Osteoblast (primary cell): Measurements from ENCODE around the gene CIBAR2. TPM values are rescaled to one million over a fixed set of nuclear protein-coding genes. Genes with fewer than 3 reads are reported as not detected.
A peak's percentile ranks its signal among the peaks of the same experiment; 100 is the strongest.

ENCODE experiments used
- DNase-seq: peaks from one replicate; pipeline ENCODE4 v3.0.0; 2011; ENCODE audit warnings: low spot score, mixed read lengths; ENCODE audit not compliant: insufficient read length; ENCODE audit errors: missing footprints
- H2AFZ ChIP-seq: 2 replicates; pipeline ENCODE4 v1.6.0; 2011; ENCODE audit warnings: mild to moderate bottlenecking, low read length
- H3K27ac ChIP-seq: 2 replicates; pipeline ENCODE4 v1.5.1; 2011; ENCODE audit warnings: mild to moderate bottlenecking, low read depth, low read length, moderate library complexity
- H3K27me3 ChIP-seq: 2 replicates; pipeline ENCODE4 v1.6.0; 2012; ENCODE audit warnings: mild to moderate bottlenecking, control low read depth, inconsistent platforms, low read length, moderate library complexity; ENCODE audit not compliant: insufficient read depth
- H3K36me3 ChIP-seq: 2 replicates; pipeline ENCODE4 v1.5.1; 2011; ENCODE audit warnings: mild to moderate bottlenecking, low read length, control low read depth, moderate library complexity; ENCODE audit not compliant: insufficient read depth
- H3K4me1 ChIP-seq: 2 replicates; pipeline ENCODE4 v1.5.1; 2011; ENCODE audit warnings: mild to moderate bottlenecking, low read length, control low read depth, moderate library complexity; ENCODE audit not compliant: insufficient read depth
- H3K4me2 ChIP-seq: 2 replicates; pipeline ENCODE4 v1.6.0; 2011; ENCODE audit warnings: mild to moderate bottlenecking, low read length; ENCODE audit not compliant: insufficient read depth
- H3K4me3 ChIP-seq: fragments of 200-600 bp; sonication (generic); 3 replicates; pipeline ENCODE4 v1.5.1; 2012; ENCODE audit warnings: mild to moderate bottlenecking, low read length, inconsistent platforms; ENCODE audit not compliant: insufficient read depth
- H3K79me2 ChIP-seq: 2 replicates; pipeline ENCODE4 v1.6.0; 2012; ENCODE audit warnings: mild to moderate bottlenecking, low read length, control low read depth, inconsistent platforms; ENCODE audit not compliant: insufficient read depth
- H3K9me3 ChIP-seq: 2 replicates; pipeline ENCODE4 v1.5.1; 2011; ENCODE audit warnings: low read depth, low read length, control low read depth
- H4K20me1 ChIP-seq: 2 replicates; pipeline ENCODE4 v1.6.0; 2012; ENCODE audit warnings: mild to moderate bottlenecking, low read length, control low read depth; ENCODE audit not compliant: insufficient read depth
- CTCF ChIP-seq: IDR thresholded peaks from 2 replicates; pipeline ENCODE4 v1.5.1; 2011; ENCODE audit warnings: mild to moderate bottlenecking, low read depth, low read length, moderate library complexity; ENCODE audit errors: extremely low read depth
- total RNA-seq: library from RNA; depleted of rRNA; stranded (reverse); fragments of >200 nt; gene quantifications from 2 replicates; pipeline ENCODE4 v1.2.3, GENCODE V29; 2012

CIBAR2 gene
- total RNA-seq, 1 donor = under 0.01 TPM

- Histone ChIP-seq H3K4me3 (no peak overlapping the region), H3K79me2 (no peaks in the 10 kb centered on the region), H4K20me1 (peaks cover 9% of the 10 kb centered on the region), H2AFZ (no peak overlapping the region), H3K9me3 (no peaks in the 10 kb centered on the region), H3K4me1 (no peaks in the 10 kb centered on the region), H3K4me2 (no peak overlapping the region), H3K27me3 (peaks cover 13% of the 10 kb centered on the region), H3K36me3 (peaks cover 8% of the 10 kb centered on the region), H3K27ac (no peak overlapping the region)
- DNase-seq = peak; percentile 86
- no peak for TF ChIP-seq CTCF
Observed at GRCh38 chr16:85090181-85090580, 22.1 kb downstream of the CIBAR2 start.

GRCh38 chr16:85089525-85089924, 22.7 kb downstream of the CIBAR2 start:
- Histone ChIP-seq H3K4me2 (no peak overlapping the region), H3K4me3 (no peak overlapping the region), H2AFZ (no peak overlapping the region), H3K27me3 (peaks cover 9% of the 10 kb centered on the region), H3K4me1 (no peaks in the 10 kb centered on the region), H3K36me3 (peaks cover 8% of the 10 kb centered on the region), H3K9me3 (no peaks in the 10 kb centered on the region), H4K20me1 (peaks cover 9% of the 10 kb centered on the region), H3K27ac (no peak overlapping the region), H3K79me2 (no peaks in the 10 kb centered on the region)
- no peak for TF ChIP-seq CTCF
- peak; percentile 58 for DNase-seq

DNA sequence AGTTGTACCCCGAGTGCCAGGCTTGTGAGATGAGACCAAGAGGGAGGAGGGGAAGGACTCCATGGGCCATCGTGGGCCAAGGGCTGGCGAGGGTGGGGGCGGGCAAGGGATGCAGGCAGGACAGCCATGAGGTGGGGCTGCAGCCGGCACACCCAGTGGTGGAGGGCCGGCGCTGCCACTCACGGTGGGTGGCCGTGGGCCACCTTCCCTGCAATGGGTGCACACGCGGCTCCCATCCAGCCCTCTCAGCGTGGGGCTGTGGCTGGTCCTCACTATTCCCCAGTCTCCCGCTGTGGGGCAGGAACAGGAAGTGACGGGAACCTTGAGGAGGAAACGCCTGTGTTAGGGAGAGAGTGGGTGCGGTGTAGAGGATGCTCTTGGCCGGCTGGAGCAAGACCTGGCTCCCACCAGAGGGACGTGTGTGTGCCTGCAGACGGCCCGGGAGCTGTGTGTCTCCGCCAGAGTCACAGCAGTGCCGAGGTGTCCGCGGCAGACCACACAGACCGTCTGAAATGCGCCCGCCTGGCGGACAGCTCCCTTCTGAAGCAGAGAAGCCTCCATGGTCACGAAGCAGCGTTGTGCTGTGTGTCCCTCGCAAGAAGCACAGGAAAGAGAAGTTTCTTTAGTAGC, 23.6 kb downstream of the CIBAR2 start:
- no peak overlapping the region for H3K4me3 ChIP-seq
- no peaks in the 10 kb centered on the region for H3K9me3 ChIP-seq
- no peaks in the 10 kb centered on the region for H3K4me1 ChIP-seq
- H2AFZ ChIP-seq = no peak overlapping the region
- H3K27ac ChIP-seq = no peak overlapping the region
- H3K79me2 ChIP-seq = no peaks in the 10 kb centered on the region
- H3K36me3 ChIP-seq = peaks cover 8% of the 10 kb centered on the region
- TF ChIP-seq CTCF = no peak
- no peak overlapping the region for H3K4me2 ChIP-seq
- peak; percentile 83 for DNase-seq
- H4K20me1 ChIP-seq = peaks cover 9% of the 10 kb centered on the region
- peaks cover 3% of the 10 kb centered on the region for H3K27me3 ChIP-seq

DNA sequence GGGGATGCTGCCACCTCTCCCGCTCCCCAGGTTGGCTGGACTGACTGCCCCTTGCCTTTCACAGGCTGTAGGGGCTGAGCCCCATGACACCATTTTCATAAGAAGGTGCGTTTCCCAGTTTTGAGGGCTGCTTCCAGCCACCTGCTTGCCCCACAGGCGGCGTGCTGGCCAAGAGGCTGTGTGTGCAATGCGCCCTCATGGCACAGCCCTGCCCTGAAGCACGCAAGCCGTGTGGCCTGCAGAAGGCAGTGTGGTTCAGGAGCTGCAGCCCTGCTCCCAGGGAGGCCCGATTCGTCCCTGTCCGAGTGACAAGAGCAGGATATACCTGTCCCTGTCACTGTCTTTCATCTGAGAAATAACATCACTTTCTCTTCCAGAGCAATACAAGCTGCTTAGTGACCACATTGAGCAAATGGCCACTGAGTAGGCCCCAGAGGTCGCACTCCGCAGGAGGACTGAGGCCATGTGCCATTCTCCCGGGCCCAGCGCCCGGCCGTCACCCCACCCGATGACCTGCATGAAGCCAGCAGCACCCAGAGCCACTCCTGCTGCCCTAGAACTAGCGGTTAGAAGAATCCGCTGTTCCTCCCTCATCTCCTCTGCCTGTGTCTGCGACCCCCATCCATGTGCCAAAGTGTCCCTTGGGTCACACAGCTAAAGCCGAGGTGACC, 24.2 kb downstream of the CIBAR2 start:
- no peak for TF ChIP-seq CTCF
- no peak overlapping the region for H3K4me3 ChIP-seq
- peaks cover 5% of the 10 kb centered on the region for H4K20me1 ChIP-seq
- H3K9me3 ChIP-seq = no peaks in the 10 kb centered on the region
- no peak overlapping the region for H3K4me2 ChIP-seq
- H3K4me1 ChIP-seq = no peaks in the 10 kb centered on the region
- H3K27ac ChIP-seq = no peak overlapping the region
- no peaks in the 10 kb centered on the region for H3K27me3 ChIP-seq
- peaks cover 8% of the 10 kb centered on the region for H3K36me3 ChIP-seq
- H3K79me2 ChIP-seq = no peaks in the 10 kb centered on the region
- peak; percentile 37 for DNase-seq
- H2AFZ ChIP-seq = no peak overlapping the region
